Stimulated activated CD8-positive, alpha-beta memory T cell treated with anti-CD3 and anti-CD28 coated beads, Interleukin-2, amount 100 ng/mL, for 48 hours (primary cell): ENCODE measurements around the gene PDZRN4.
"Not testable (repeated sequence)": the region's sequence is repeated elsewhere in the genome, so short reads cannot be mapped to it uniquely, and the experiment has no call there.

Experiments used
- DNase-seq, 2 donors: peaks; one replicate each; pipeline ENCODE4 v3.0.0-alpha.2; 2020; ENCODE audit warnings: low read depth in 2 of 2

Gene PDZRN4

DNA sequence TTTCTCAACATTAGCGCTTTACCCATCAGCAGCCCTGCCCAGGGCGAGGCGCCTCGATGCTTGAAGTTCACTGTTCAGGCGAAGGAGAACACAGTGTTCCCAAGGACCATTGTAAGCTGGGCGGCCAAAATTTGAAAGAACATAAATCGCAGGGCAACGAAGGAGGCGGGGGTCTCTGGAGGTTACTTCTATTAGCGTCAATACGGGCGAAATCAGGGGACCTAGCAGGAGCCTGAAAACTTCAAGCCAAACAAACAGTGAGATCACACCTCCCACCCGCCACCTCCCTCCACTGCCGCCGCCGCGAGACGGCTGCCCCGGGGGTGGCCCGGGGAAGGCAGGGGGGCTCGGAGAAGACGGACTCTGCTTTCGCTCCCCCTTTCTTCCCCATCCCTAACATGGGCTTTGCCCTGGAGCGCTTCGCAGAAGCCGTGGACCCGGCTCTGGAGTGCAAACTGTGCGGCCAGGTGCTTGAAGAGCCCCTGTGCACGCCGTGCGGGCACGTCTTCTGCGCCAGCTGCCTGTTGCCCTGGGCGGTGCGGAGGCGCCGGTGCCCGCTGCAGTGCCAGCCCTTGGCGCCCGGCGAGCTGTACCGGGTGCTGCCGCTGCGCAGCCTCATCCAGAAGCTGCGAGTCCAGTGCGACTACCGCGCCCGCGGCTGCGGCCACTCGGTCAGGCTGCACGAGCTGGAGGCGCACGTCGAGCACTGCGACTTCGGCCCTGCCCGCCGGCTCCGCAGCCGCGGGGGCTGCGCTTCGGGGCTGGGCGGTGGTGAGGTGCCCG is at the start of gene PDZRN4:
Gene PDZRN4 (plus strand): TSS at position 263 of the 783 bp plus-strand sequence.
- no peak for DNase-seq

- no peak for DNase-seq
These were observed 48.0 kb upstream of the PDZRN4 start for GRCh38 chr12:41140117-41140516.

- no peak for DNase-seq
These were observed 47.0 kb upstream of the PDZRN4 start for GRCh38 chr12:41141104-41141503.

- DNase-seq = no peak
These were observed 45.7 kb upstream of the PDZRN4 start for GRCh38 chr12:41142376-41142775.

DNA sequence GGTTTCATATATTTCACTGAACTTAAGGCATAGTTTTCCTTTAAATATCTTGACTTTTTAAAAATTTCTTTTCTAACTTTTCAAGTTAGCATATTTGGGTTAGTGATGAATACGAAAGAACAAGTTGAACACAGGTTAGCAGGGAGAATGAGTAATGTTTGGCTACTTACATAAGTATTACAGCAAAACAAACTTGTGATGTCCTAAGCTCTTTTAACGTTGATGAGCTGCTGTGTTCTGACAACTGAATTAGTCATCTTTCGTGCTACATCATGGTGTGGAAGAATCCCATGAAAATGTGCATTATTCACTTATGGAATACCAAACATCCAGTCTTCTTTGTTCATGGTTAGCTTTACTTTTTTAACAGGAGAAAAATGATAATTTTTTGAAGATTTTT is 36.3 kb upstream of the PDZRN4 start:
- no peak for DNase-seq

GRCh38 chr12:41162461-41162860 is 25.7 kb upstream of the PDZRN4 start:
- DNase-seq = no peak

DNA sequence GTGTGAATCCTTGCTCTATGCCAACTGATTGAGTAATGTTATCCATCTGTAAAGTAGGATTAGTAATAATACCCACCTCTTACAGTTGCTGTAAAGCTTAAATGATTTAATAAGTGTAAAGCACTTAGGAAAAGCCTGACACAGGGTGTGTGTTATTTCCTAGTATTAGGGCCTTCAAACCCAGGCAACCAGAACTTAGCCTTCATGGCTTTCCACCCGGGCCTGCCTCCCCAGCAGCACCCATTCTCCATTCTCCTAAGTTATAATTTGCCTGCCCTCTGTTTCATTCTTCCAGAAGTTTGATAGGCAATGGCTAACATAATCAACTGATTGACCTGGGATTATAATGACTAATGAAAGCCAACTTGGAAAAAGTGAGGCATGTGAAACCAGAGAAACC is 20.4 kb upstream of the PDZRN4 start:
- no peak for DNase-seq

GRCh38 chr12:41174602-41175001 is 13.5 kb upstream of the PDZRN4 start:
- DNase-seq = no peak

GRCh38 chr12:41179507-41179906 is 8.6 kb upstream of the PDZRN4 start:
- not testable (repeated sequence) for DNase-seq

- DNase-seq = no peak
These were observed 3.3 kb upstream of the PDZRN4 start for GRCh38 chr12:41184864-41185263.

- DNase-seq = no peak
These were observed 2.1 kb upstream of the PDZRN4 start for GRCh38 chr12:41186026-41186425.

- no peak for DNase-seq
These were observed 798 bp downstream of the PDZRN4 start for GRCh38 chr12:41188841-41189394.

- no peak for DNase-seq
These were observed 1.5 kb downstream of the PDZRN4 start for GRCh38 chr12:41189395-41190251.

GRCh38 chr12:41190338-41190737 is 2.2 kb downstream of the PDZRN4 start:
- DNase-seq = no peak

DNA sequence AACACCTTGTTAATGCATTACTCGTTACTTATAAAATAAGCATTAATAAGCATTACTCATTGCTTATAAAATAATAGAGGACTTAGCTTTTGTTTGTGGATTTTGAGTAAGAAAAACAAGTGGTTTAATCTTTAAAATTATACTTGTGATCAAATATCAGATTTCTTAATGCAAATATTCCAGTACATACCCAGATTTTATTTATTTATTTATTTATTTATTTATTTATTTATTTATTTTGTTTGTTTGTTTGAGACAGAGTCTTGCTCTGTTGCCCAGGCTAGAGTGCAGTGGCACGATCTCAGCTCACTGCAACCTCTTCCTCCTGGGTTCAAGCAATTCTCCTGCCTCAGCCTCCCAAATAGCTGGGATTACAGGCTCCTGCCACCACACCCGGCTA is 3.4 kb downstream of the PDZRN4 start:
- not testable (repeated sequence) for DNase-seq

- DNase-seq = no peak
These were observed 5.2 kb downstream of the PDZRN4 start for GRCh38 chr12:41193311-41193710.

DNA sequence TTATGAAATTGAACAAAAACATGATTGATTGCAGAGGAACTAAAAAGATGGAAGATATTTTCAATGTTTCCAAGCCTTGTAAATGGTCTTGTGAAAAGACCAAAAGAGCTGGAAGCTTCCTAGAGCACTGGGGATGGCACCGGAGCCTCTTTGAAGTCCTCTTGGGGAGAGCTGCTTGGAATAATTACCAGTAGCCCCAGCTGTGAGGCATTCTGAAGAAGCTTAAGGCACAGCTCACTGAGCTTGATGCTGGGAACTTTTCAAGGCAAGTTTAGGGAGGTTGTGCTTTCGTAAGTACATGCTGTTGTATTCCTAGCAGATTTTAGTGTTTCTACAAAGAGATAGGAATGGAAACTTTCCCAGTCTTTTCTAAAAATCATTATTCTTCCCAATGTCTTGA is 13.9 kb downstream of the PDZRN4 start:
- no peak for DNase-seq

GRCh38 chr12:41205070-41205709 is 17.1 kb downstream of the PDZRN4 start:
- no peak for DNase-seq

DNA sequence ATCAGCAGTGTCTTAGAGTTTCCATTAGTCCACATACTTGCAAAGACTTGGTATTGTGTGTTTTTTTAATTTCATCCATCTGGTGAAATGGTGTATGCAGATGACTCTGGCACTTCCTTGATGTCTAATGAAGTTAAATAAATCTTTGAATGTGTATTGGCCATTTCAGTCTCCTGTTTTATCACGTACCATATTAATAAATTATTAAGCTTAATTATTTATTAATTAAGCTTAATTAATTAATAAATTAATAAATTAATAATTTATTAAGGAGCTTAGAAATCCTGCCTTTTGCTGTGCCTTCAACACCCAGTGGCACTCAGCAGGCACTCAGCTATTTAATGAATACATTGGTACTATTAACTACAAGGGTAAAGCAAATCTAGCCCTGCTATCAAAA is 18.2 kb downstream of the PDZRN4 start:
- no peak for DNase-seq

- DNase-seq = no peak
These were observed 23.3 kb downstream of the PDZRN4 start for GRCh38 chr12:41211448-41211847.

DNA sequence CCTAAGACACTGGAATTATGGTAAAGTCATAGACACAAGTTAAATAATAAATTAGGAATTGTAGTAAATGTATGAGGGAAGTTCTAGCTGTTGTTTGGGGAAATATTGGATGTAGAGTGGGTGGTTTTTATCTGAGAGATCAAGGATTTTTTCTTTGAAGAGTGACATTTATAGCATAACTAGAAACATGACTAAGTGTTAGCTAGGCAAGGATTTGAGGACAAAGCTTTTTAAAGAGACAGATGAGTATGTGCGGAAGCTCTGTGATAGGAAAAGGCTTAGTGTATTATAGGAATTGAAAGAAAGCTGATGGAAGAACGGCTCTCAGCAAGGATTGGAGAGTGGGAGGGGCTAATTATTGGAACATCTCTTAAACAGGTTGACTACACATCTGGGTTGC is 24.5 kb downstream of the PDZRN4 start:
- DNase-seq = no peak

- DNase-seq = no peak
These were observed 25.0 kb downstream of the PDZRN4 start for GRCh38 chr12:41213107-41213506.
